GM13977 (cell line): Measurements from ENCODE around the gene RAB10.

Experiments
- DNase-seq: peaks from one replicate; pipeline ENCODE4 v3.0.0; 2012; ENCODE audit warnings: low spot score
- CTCF ChIP-seq: IDR thresholded peaks from 2 replicates; pipeline ENCODE4 v1.5.1; 2012; ENCODE audit warnings: mild to moderate bottlenecking, control low read depth; ENCODE audit not compliant: insufficient read depth; ENCODE audit errors: extremely low read depth, missing control alignments
- in situ Hi-C: fragments of 300-500 bp; cut with MboI; formaldehyde crosslinking; loops from one replicate; pipeline ENCODE4 v1.12.0; 2022; ENCODE audit warnings: low sequenced_read_pairs, low pct_unique_long_range_greater_than_20kb, mixed read lengths, inconsistent platforms; ENCODE audit not compliant: unreplicated experiment

RAB10 gene

GRCh38 chr2:26058390-26058789 is 24.5 kb downstream of the RAB10 start:
- TF ChIP-seq CTCF = no peak
- in situ Hi-C loops = no loop called here
- no peak for DNase-seq

GRCh38 chr2:26059542-26059941 is 25.7 kb downstream of the RAB10 start:
- in situ Hi-C loops = no loop called here
- no peak for DNase-seq
- no peak for TF ChIP-seq CTCF

- TF ChIP-seq CTCF = no peak
- DNase-seq = no peak
- in situ Hi-C loops = no loop called here
Observed at GRCh38 chr2:26061539-26061938, 27.7 kb downstream of the RAB10 start.

- in situ Hi-C loops = no loop called here
- TF ChIP-seq CTCF = no peak
- no peak for DNase-seq
Observed at GRCh38 chr2:26064846-26065245, 31.0 kb downstream of the RAB10 start.

GRCh38 chr2:26067186-26067974 is 33.5 kb downstream of the RAB10 start:
- no peak for DNase-seq
- in situ Hi-C loops = no loop called here
- no peak for TF ChIP-seq CTCF

GRCh38 chr2:26067980-26068507 is 34.2 kb downstream of the RAB10 start:
- in situ Hi-C loops = no loop called here
- DNase-seq = no peak
- TF ChIP-seq CTCF = no peak
